PC-9 (cell line): ENCODE measurements around the gene TNFRSF8.

Experiments used
- EZH2 ChIP-seq: fragments of 200-600 bp; sonication (generic); IDR thresholded peaks from 2 replicates; pipeline ENCODE4 v1.8.0; 2017; ENCODE audit warnings: antibody characterized with exemption, low read depth
- TF ChIP-seq, protein P1 (sequence below): fragments of 200-600 bp; sonication (generic); conservative IDR thresholded peaks from 2 replicates; pipeline ENCODE4 v1.6.1; 2017; ENCODE audit warnings: mixed run types, antibody characterized with exemption, mild to moderate bottlenecking, moderate library complexity

- TF ChIP-seq, protein P1, sequence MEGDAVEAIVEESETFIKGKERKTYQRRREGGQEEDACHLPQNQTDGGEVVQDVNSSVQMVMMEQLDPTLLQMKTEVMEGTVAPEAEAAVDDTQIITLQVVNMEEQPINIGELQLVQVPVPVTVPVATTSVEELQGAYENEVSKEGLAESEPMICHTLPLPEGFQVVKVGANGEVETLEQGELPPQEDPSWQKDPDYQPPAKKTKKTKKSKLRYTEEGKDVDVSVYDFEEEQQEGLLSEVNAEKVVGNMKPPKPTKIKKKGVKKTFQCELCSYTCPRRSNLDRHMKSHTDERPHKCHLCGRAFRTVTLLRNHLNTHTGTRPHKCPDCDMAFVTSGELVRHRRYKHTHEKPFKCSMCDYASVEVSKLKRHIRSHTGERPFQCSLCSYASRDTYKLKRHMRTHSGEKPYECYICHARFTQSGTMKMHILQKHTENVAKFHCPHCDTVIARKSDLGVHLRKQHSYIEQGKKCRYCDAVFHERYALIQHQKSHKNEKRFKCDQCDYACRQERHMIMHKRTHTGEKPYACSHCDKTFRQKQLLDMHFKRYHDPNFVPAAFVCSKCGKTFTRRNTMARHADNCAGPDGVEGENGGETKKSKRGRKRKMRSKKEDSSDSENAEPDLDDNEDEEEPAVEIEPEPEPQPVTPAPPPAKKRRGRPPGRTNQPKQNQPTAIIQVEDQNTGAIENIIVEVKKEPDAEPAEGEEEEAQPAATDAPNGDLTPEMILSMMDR, result no peak
- no peak for TF ChIP-seq EZH2
Measured at GRCh38 chr1:12152113-12152891, 89.2 kb downstream of the TNFRSF8 start.
